Thyroid gland (tissue), 4 donors: ENCODE measurements around the gene MOV10. TPM values are rescaled to one million over a fixed set of nuclear protein-coding genes. Genes with fewer than 3 reads are reported as not detected.
A peak's percentile ranks its signal among the peaks of the same experiment; 100 is the strongest.

Source experiments
- DNase-seq, 2 donors: peaks; one replicate each; pipeline ENCODE4 v3.0.0-alpha.2; 2019
- H3K27ac ChIP-seq, 3 donors: fragments of 200-600 bp; sonication (generic); 1 replicate in 2 of 3; 2 replicates in 1 of 3; pipeline ENCODE4 v1.5.1; 2016 to 2019; ENCODE audit warnings: mild to moderate bottlenecking in 1 of 3, moderate library complexity in 1 of 3
- H3K27me3 ChIP-seq: fragments of 200-600 bp; sonication (generic); one replicate; pipeline ENCODE4 v1.5.1; 2019
- H3K36me3 ChIP-seq, 2 donors: fragments of 200-600 bp; sonication (generic); one replicate each; pipeline ENCODE4 v1.5.1; 2016 to 2019
- H3K4me1 ChIP-seq, 2 donors: fragments of 200-600 bp; sonication (generic); one replicate each; pipeline ENCODE4 v1.5.1; 2017 to 2019
- H3K4me3 ChIP-seq, 3 donors: fragments of 200-600 bp; sonication (generic); replicated peaks in 1 of 3; 1 replicate in 2 of 3; 2 replicates in 1 of 3; pipeline ENCODE4 v1.5.1; 2016; ENCODE audit warnings: mild to moderate bottlenecking in 1 of 3
- H3K9me3 ChIP-seq: fragments of 200-600 bp; sonication (generic); one replicate; pipeline ENCODE4 v1.5.1; 2017
- CTCF ChIP-seq, 6 experiments: fragments of 200-600 bp in 3 of 6; fragments of 450-650 bp in 3 of 6; sonication (generic) in 3 of 6; IDR thresholded peaks; one replicate each; pipeline ENCODE4 v1.5.1; 2016 to 2019; ENCODE audit warnings: antibody characterized with exemption in 6 of 6, mild to moderate bottlenecking in 2 of 6, inconsistent platforms in 1 of 6, moderate library complexity in 1 of 6
- POLR2A ChIP-seq, 2 donors: fragments of 450-650 bp; IDR thresholded peaks; one replicate each; pipeline ENCODE4 v1.6.1; 2017; ENCODE audit warnings: antibody characterized with exemption in 2 of 2, mild to moderate bottlenecking in 2 of 2, moderate library complexity in 1 of 2
- WGBS, 2 donors: methylation state at CpG; one replicate each; pipeline ENCODE4 v1.1.5; 2017; 5-methylcytosine and 5-hydroxymethylcytosine counted together
- intact Hi-C: fragments of 100-400 bp; cut with DNase I; formaldehyde crosslinking; loops from one replicate; pipeline ENCODE4 v1.15.1; 2023
- small RNA-seq: library from RNA; depleted of rRNA; stranded (forward); fragments of <200 nt; gene quantifications from one replicate; pipeline ENCODE3, GENCODE V24; 2016
- total RNA-seq, 4 donors: library from RNA; depleted of rRNA; stranded (reverse); fragments of >200 nt; gene quantifications; one replicate each; pipeline ENCODE4 v1.2.3, GENCODE V29; 2016

The MOV10 gene
- total RNA-seq, 4 donors from 2014 or later, result 20.2 to 27.7 (median 27.5) TPM

GRCh38 chr1:112744009-112744578, 69.6 kb downstream of the MOV10 start:
- Histone ChIP-seq H3K27ac (no peak overlapping the region), H3K4me1 (peaks cover 6 to 7% of the 10 kb centered on the region in 2 donors), H3K9me3 (no peaks in the 10 kb centered on the region), H3K4me3 (no peak overlapping the region), H3K27me3 (peaks cover 11% of the 10 kb centered on the region), H3K36me3 (no peaks in the 10 kb centered on the region)
- intact Hi-C loops, result no loop called here
- peak; percentile 30 to 43 for DNase-seq
- 8% methylated on average over 13 of the region's 58 CpGs; no CpG with 5 or more reads in 1 of the 2 donors for WGBS, 2 donors
- TF ChIP-seq CTCF (IDR thresholded peaks at IDR 0.05), result peak in 2 of 6 experiments; percentile 31 to 44
- TF ChIP-seq POLR2A (IDR thresholded peaks at IDR 0.05), result no peak

GRCh38 chr1:112748396-112748795, 73.9 kb downstream of the MOV10 start:
- intact Hi-C loops, result no loop called here
- Histone ChIP-seq H3K4me3 (no peak overlapping the region), H3K27ac (no peak overlapping the region), H3K27me3 (peaks cover 11% of the 10 kb centered on the region), H3K36me3 (no peaks in the 10 kb centered on the region), H3K4me1 (peaks cover 6 to 7% of the 10 kb centered on the region in 2 donors), H3K9me3 (no peaks in the 10 kb centered on the region)
- TF ChIP-seq POLR2A (IDR thresholded peaks at IDR 0.05), result no peak
- TF ChIP-seq CTCF (IDR thresholded peaks at IDR 0.05), result no peak
- 95 to 96% methylated on average over 12 of the region's 12 CpGs for WGBS, 2 donors
- no peak for DNase-seq

Small RNA genes within 50 kb of the gene (small RNA-seq; reads per million reads assigned to genes)
- not detected for gene RNU7-70P

Other genes starting within 250 kb of the MOV10 start
- gene WNT2B, start 165.7 kb upstream of the MOV10 start, total RNA-seq, result 1 to 10 TPM in 3 of 4 donors, under 1 TPM in 1; 0.78 to 2.6 (median 1.4) TPM
- gene ST7L, start 55.5 kb upstream of the MOV10 start, total RNA-seq, result 10 to 100 TPM; 27.3 to 46.4 (median 44.9) TPM
- gene CAPZA1, start 54.8 kb upstream of the MOV10 start, total RNA-seq, result 100 to 1,000 TPM; 106 to 162 (median 130) TPM
- 100 to 1,000 TPM; 125 to 188 (median 175) TPM for gene RHOC, start 32.5 kb downstream of the MOV10 start, total RNA-seq
- 1 to 10 TPM; 1.7 to 4.8 (median 3.0) TPM for gene PPM1J, start 40.7 kb downstream of the MOV10 start, total RNA-seq